ENCODE data around the gene RIMBP2.

The RIMBP2 gene

DNA sequence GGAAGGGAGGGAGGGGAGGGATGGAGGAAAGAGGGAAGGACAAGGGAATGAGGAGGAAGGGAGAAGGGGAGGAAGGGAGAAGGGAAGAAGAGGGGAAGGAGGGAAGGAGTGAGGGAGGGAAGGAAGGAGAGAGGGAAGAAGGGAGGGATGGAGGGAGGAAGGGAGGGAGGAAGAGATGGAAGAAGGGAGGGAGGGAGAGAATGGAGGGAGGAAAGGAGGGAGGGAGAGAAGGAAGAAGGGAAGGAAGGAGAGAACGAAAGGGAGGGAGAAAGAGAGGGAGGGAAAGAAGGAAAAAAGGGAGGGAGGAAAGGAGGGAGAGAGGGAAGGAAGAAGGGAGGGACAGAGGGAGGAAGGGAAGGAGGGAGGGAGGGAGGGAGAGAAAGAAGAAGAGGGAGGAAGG lies 49.5 kb downstream of the RIMBP2 start:
- Histone ChIP-seq H3K4me1 (ENCODE audit: control insufficient read depth, insufficient read depth, low read length) (no peaks in the 10 kb centered on the region), H3K27ac (ENCODE audit: extremely low read depth, low read depth, low read length) (no peak overlapping the region), H3K36me3 (ENCODE audit: control insufficient read depth in 2 of 2, insufficient read depth in 1 of 2, low read length in 2 of 2) (no peaks in the 10 kb centered on the region), H3K4me3 (ENCODE audit: low read depth, low read length) (no peak overlapping the region), H3K9me3 (ENCODE audit: control insufficient read depth, insufficient read depth, low read depth, low read length) (no peaks in the 10 kb centered on the region)
- peak; percentile 80; the same call in 1 of the 2 replicates for TF ChIP-seq ZNF169 (tag by site-specific recombination; IDR thresholded peaks at IDR 0.05)
- TF ChIP-seq, protein P1, sequence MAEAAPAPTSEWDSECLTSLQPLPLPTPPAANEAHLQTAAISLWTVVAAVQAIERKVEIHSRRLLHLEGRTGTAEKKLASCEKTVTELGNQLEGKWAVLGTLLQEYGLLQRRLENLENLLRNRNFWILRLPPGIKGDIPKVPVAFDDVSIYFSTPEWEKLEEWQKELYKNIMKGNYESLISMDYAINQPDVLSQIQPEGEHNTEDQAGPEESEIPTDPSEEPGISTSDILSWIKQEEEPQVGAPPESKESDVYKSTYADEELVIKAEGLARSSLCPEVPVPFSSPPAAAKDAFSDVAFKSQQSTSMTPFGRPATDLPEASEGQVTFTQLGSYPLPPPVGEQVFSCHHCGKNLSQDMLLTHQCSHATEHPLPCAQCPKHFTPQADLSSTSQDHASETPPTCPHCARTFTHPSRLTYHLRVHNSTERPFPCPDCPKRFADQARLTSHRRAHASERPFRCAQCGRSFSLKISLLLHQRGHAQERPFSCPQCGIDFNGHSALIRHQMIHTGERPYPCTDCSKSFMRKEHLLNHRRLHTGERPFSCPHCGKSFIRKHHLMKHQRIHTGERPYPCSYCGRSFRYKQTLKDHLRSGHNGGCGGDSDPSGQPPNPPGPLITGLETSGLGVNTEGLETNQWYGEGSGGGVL (tag by site-specific recombination; IDR thresholded peaks at IDR 0.05) = no peak
- no peak for TF ChIP-seq ZNF777 (tag by site-specific recombination; IDR thresholded peaks at IDR 0.05; ENCODE audit: borderline replicate concordance)
- TF ChIP-seq ZNF791 (tag by site-specific recombination; IDR thresholded peaks at IDR 0.05) = no peak
- TF ChIP-seq ZNF621 (tag by site-specific recombination; IDR thresholded peaks at IDR 0.05) = no peak
- TF ChIP-seq ZNF26 (tag by site-specific recombination; IDR thresholded peaks at IDR 0.05) = no peak
- TF ChIP-seq ZNF366 (tag by site-specific recombination; conservative IDR thresholded peaks at IDR 0.05) = peak; percentile 56; the same call in 1 of the 2 replicates
- TF ChIP-seq ATF2 (tag by site-specific recombination; IDR thresholded peaks at IDR 0.05; ENCODE audit: low read depth) = no peak
- no peak for TF ChIP-seq REPIN1 (tag by site-specific recombination; IDR thresholded peaks at IDR 0.05; ENCODE audit: low read depth)
- ChIA-PET POLR2A (no interaction called here), CTCF (no interaction called here)

DNA sequence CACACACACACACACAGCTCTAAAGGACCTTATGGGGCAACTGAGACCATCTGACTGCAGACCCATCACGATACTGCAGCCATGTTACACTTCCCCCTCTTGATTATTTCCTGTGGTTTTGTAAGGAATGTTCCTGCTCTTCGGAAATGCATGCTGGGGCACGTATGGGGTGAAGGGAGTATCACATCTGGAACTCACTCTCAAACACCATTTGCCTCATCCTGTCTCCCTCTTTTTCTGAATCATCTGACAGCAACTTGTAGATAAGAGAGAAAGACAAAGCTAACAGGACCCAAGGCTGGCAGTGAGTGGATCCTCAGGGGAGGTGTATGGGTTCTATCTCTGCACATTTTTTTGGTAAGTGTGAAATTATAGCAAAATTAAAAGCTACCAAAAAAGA lies 50.3 kb downstream of the RIMBP2 start:
- H3K9me3 ChIP-seq (ENCODE audit: control insufficient read depth, insufficient read depth, low read depth, low read length) = no peaks in the 10 kb centered on the region

More for the DNA sequence above, 50.3 kb downstream of the RIMBP2 start:
- Histone ChIP-seq H3K4me3 (ENCODE audit: low read depth, low read length) (no peak overlapping the region), H3K36me3 (ENCODE audit: control insufficient read depth in 2 of 2, insufficient read depth in 1 of 2, low read length in 2 of 2) (no peaks in the 10 kb centered on the region), H3K4me1 (ENCODE audit: control insufficient read depth, insufficient read depth, low read length) (no peaks in the 10 kb centered on the region), H3K27ac (ENCODE audit: extremely low read depth, low read depth, low read length) (no peak overlapping the region)
- POLR2A ChIA-PET = no interaction called here
- CTCF ChIA-PET = no interaction called here
- TF ChIP-seq ZNF555 (tag by site-specific recombination; conservative IDR thresholded peaks at IDR 0.05) = no peak
- no peak for TF ChIP-seq ZNF138 (tag by site-specific recombination; IDR thresholded peaks at IDR 0.05; ENCODE audit: borderline replicate concordance)
- TF ChIP-seq ZNF114 (tag by site-specific recombination; IDR thresholded peaks at IDR 0.05) = no peak
- TF ChIP-seq ZNF558 (tag by site-specific recombination; IDR thresholded peaks at IDR 0.05) = no peak
- TF ChIP-seq KLF1 (tag by site-specific recombination; IDR thresholded peaks at IDR 0.05) = no peak
- TF ChIP-seq ZNF311 (tag by site-specific recombination; IDR thresholded peaks at IDR 0.05; ENCODE audit: borderline replicate concordance) = no peak
- TF ChIP-seq, protein P2, sequence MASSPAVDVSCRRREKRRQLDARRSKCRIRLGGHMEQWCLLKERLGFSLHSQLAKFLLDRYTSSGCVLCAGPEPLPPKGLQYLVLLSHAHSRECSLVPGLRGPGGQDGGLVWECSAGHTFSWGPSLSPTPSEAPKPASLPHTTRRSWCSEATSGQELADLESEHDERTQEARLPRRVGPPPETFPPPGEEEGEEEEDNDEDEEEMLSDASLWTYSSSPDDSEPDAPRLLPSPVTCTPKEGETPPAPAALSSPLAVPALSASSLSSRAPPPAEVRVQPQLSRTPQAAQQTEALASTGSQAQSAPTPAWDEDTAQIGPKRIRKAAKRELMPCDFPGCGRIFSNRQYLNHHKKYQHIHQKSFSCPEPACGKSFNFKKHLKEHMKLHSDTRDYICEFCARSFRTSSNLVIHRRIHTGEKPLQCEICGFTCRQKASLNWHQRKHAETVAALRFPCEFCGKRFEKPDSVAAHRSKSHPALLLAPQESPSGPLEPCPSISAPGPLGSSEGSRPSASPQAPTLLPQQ (tag by site-specific recombination; IDR thresholded peaks at IDR 0.05) = no peak
- no peak for TF ChIP-seq KLF17 (tag by site-specific recombination; IDR thresholded peaks at IDR 0.05)
- no peak for TF ChIP-seq ZNF529 (tag by site-specific recombination; IDR thresholded peaks at IDR 0.05; ENCODE audit: insufficient replicate concordance)
- no peak for TF ChIP-seq GLI2 (tag by site-specific recombination; IDR thresholded peaks at IDR 0.05; ENCODE audit: borderline replicate concordance, low read depth)
- TF ChIP-seq ZXDB (tag by site-specific recombination; IDR thresholded peaks at IDR 0.05) = no peak
- TF ChIP-seq ZNF133 (tag by site-specific recombination; IDR thresholded peaks at IDR 0.05) = no peak
- TF ChIP-seq TSHZ1 (tag by site-specific recombination; IDR thresholded peaks at IDR 0.05; ENCODE audit: borderline replicate concordance) = no peak

All from HEK293 (cell line).